Superior temporal gyrus (tissue), 1 donor: ENCODE data around the gene TPST1.
"Not testable (repeated sequence)": the region's sequence is repeated elsewhere in the genome, so short reads cannot be mapped to it uniquely, and the experiment has no call there.

Source experiments
- DNase-seq: peaks from one replicate; pipeline ENCODE4 v3.0.0-alpha.2; 2016; ENCODE audit errors: extremely low spot score

The TPST1 gene

DNA sequence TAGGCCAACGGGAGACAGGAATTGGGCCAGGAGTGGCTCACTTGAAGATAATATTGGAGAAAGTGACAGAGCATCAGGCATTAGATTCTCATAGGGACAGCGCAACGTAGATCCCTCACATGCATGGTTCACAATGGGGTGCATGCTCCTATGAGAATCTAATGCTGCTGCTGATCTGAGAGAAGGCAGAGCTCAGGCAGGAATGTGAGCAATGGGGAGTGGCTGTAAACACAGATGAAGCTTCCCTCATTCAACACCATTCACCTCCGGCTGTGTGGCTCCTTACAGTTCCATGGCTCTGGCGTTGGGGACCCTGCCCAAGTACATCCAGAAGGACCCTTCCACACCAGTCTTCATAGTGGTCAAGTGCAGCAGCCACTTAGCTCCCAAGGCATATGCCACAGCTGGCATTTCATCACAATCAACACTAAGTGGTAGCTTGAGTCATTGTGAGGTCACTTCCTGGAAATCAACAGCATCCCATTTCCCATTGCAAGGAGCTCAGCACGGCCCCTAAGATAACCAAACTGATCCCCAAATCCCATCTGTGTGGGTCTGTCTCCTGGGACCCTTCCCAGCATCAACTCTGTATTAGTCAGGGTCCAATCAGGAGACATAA lies 174.5 kb downstream of the TPST1 start:
- DNase-seq, result no peak

DNA sequence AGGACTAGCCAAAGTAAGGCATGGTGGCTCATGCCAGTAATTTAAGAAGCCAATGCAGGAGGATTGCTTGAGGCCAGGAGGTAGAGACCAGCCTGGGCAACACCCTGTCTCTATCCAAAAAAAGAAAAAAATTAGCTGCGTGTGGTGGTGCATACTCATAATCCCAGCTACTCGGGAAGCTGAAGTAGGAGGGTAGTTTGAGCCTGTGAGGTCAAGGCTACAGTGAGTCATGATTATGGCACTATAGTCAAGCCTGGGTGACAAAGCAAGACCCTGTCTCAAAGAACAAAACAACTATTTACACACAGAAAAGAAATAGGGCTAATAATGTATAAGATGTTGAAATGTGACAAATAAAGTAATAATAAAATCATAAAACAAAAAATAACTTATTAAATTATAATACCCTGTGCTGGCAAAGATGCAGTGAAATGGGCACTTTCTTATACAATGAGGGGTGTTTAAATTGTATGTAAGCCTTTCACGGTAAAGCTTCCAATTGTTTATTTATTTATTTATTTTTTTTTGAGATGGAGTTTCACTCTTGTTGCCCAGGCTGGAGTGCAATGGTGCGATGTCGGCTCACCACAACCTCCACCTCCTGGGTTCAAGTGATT lies 175.2 kb downstream of the TPST1 start:
- DNase-seq, result no peak

DNA sequence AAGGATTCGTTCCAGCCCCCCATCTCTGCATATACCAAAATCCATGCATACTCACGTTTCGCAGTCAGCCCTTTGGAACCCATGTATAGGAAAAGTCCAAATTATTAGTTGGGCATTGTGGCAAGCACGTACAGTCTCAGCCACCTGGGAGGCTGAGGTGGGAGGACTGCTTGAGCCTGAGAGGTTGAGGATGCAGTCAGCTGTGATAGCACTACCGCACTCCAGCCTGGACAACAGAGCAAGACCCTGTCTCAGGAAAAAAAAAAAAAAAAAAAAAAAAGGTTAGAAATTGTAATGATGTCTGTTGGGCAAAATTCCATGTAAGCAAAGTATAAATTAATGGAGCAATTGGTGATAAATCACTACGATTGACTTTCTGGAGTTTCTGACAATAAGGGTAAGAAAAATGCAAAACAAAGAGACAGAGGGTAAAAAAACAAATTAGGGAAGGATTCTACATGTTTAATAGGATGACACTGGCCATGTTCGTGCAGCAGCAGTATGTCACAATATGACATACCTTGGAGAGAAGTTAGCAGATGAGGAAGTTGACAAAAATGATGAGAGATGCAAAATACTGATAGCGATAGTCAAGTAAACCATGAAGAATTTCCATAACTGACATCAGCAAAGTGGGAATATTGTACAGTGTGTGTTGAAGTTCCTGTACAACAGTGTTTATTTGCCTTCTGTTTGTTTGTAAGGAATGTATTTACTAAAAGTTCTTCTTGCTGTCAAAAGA lies 177.2 kb downstream of the TPST1 start:
- not testable (repeated sequence) for DNase-seq

DNA sequence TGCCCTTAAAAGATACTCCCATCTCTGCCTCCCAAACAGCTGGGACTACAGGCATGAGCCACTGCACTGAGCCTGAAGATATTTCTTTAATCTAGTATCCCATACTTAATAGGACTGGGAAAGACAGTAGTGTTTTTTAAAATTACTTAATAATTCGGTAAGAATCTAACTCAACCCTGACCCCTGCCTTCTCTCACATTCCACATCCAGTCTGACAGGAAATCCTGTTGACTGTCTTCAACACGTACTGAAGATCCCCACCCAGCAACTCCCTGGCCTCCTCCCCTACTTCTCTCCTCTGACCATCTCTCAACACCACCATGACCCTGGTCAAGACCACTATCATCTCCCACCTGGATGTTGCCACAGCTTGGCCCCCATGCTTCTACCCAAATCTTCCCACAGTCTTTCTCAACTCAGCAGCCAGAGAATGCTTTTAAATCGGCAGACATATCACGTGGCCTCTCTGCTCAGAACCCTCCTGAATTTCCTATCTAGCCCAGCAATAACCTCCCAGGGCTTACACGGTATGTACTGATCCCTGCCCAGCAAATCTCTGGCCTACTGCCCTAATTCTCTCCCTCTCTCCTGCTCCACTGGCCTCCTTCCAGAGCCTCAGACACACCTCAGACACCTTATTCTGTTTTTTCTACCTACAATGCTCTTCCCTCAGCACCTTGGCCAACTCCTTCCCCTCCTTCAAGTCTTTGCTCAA lies 180.2 kb downstream of the TPST1 start:
- DNase-seq, result not testable (repeated sequence)

DNA sequence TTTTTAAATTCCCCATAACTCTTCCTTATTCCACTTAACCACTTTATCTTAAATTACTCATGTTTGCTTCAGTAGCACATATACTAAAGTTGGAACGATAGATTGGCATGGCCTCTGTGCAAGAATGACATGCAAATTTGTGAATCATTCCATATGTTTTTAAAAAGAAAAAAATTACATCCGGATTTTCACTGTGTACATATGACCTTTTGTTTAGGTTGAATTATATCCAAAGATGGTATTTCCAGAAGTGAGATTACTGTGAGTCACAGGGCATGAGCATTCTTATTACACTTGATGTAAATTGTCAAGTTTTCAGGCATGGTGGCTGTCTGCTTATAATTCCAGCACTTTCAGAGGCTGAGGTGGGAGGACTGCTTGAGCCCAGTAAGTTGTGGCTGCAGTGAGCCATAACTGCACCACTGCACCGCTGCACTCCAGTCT lies 190.0 kb downstream of the TPST1 start:
- not testable (repeated sequence) for DNase-seq

DNA sequence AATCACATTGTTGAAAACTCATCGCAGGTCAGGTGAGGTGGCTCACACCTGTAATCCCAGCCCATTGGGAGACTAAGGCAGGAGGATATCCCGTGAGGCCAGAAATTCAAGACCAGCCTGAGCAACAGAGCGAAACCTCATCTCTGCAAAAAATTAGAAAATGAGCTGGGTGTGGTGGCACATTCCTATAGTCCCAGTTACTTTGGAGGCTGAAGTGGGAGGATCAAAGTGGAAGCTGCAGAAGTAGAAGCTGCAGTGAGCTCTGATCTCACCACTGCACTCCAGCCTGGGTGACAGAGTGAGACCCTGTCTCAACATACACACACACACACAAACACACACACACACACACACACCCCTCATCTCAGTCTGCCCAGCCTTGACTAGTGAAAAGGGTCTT lies 190.9 kb downstream of the TPST1 start:
- not testable (repeated sequence) for DNase-seq

DNA sequence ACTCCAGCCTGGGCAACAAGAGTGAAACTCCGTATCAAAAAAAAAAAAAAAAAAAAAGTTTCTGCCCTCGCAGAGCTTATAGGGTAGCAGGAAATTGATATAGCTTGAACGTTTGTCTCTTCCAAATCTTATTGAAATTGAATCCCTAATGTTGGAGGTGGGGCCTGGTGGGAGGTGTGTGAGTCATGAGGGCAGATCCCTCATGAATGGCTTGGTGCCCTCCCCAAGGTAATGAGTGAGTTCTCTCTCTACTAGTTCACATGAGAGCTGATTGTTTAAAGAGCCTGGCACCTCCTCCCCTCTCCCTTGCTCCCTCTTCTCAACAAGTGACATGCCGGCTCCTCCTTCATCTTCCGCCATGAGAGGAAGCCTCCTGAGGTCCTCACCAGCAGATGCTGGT lies 193.7 kb downstream of the TPST1 start:
- DNase-seq, result not testable (repeated sequence)

DNA sequence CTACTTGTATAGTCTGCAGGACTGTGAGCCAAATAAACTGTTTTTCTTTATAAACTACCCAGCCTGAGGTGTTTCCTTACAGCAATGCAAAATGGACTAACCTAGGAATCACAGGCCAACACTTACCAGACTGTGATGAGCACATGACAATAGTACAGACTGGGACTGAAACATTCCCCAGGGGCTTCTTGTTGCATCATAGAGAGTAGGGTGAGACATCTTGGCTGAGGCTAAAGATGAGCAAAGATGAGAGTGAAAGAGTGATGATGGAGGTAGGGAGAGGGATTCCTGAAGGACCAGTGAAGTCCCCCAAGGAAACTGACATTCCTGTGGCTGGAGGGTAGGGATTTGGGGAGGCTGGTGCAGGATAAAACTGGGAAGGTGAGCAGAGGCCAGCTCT lies 194.4 kb downstream of the TPST1 start:
- no peak for DNase-seq

DNA sequence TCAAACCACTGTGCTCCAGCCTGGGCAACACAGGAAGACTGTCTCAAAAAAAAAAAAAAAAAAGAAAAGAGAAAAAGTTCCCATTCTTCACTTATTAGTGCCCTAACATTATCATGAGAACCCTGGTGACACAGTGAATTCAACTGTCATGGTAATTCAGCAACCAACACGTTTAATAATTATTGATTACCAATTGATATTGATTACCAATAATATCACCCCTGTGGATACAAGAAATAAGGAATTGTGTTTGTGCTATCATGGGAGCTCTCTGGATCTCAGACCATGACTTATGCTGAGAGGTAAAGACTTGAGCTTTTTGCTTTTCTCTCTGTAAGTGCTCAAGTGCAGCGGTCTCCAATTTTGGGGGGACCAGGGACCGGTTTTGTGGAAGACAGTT lies 195.3 kb downstream of the TPST1 start:
- no peak for DNase-seq

DNA sequence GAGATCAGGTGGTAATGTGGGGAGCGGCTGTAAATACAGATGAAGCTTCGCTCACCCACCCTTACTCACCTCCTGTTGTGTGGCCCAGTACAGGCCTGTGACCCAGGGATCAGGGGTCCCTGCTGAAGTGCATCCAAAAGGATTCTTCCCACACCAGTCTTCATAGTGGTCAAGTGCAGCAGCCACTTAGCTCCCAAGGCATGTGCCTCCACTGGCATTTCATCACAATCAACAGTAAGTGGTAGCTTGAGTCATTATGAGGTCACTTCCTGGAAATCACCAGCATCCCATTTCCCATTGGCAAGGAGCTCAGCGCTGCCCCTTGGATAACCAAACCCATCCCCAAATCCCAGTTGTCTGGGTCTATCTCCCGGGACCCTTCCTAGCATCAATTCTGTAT lies 196.0 kb downstream of the TPST1 start:
- DNase-seq, result not testable (repeated sequence)

DNA sequence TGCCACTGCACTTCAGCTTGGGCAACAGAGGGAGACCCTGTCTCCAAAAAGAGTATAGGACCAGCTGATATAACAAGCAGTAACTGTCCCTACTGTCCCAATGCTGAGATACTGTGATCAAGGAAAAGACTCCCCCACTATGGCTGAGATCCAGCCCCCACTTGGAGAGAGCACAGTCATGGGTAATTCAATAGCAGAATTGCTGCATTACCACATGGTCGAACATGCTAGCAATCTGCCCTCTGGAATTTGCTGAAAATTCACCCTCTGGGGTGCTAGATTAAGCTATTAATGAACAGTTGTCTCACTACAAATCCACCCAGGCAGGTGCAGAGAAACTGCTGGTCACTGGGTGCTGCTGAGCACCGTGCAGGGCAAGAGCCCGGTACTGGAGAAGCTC lies 196.8 kb downstream of the TPST1 start:
- DNase-seq, result not testable (repeated sequence)

DNA sequence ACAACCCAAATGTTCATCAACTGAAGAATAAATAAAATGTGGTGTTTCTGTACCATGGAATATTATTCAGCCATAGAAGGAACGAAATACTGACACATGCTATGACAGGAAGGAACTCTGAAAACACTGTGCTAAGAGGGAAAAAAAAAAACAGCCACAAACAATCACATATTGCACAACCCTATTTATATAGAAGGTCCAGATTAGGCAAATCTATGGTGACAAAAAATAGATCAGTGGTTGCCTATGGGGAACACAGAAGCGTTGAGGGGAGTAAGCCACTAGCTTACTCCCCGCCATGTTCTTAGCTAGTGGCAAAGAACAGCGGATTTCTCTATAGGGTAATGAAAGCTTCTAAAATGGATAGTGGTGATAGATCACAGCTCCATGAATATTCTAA lies 198.4 kb downstream of the TPST1 start:
- no peak for DNase-seq

DNA sequence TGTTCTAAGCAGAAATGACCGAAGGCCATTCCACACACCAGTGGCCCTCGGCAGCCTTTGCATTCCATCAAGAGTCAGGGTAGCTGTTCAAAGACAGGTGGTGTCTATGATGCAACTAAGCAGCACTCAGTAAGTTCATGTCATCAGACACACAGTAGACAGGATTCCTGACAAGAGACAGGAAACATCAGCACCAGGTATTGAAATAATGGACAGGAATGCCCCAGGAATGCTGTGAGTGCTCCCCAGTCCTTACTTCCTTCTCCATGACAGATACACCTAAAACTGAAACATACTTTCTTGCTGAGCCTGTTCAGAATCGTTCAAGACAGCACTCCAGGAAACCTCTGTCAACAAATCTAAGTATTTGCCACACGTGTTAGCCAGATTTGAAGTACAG lies 204.4 kb downstream of the TPST1 start:
- DNase-seq, result no peak
